Subcutaneous abdominal adipose tissue (tissue), 5 donors: ENCODE measurements around the gene WFIKKN2.
A peak's percentile ranks its signal among the peaks of the same experiment; 100 is the strongest.

Source experiments
- H3K27ac ChIP-seq: one replicate; pipeline ENCODE4 v1.7.0; 2013; ENCODE audit warnings: low read depth, mild to moderate bottlenecking, inconsistent platforms, low read length, moderate library complexity
- H3K27me3 ChIP-seq, 5 donors: one replicate each; pipeline ENCODE4 v1.7.0; 2013; ENCODE audit warnings: low read length in 5 of 5, inconsistent platforms in 1 of 5; ENCODE audit not compliant: control insufficient read depth in 5 of 5, insufficient read depth in 4 of 5
- H3K36me3 ChIP-seq, 5 donors: one replicate each; pipeline ENCODE4 v1.7.0; 2013; ENCODE audit warnings: low read length in 5 of 5; ENCODE audit not compliant: control insufficient read depth in 5 of 5, insufficient read depth in 5 of 5
- H3K4me1 ChIP-seq, 5 donors: one replicate each; pipeline ENCODE4 v1.7.0; 2013; ENCODE audit warnings: low read length in 5 of 5, mild to moderate bottlenecking in 3 of 5, moderate library complexity in 1 of 5; ENCODE audit not compliant: control insufficient read depth in 5 of 5, insufficient read depth in 5 of 5
- H3K4me3 ChIP-seq, 5 donors: one replicate each; pipeline ENCODE4 v1.7.0; 2013; ENCODE audit warnings: low read length in 5 of 5, low read depth in 1 of 5
- H3K9ac ChIP-seq, 5 donors: one replicate each; pipeline ENCODE4 v1.7.0; 2013; ENCODE audit warnings: low read length in 5 of 5, mild to moderate bottlenecking in 4 of 5, moderate library complexity in 3 of 5
- H3K9me3 ChIP-seq, 5 donors: one replicate each; pipeline ENCODE4 v1.7.0; 2013; ENCODE audit warnings: low read length in 5 of 5; ENCODE audit not compliant: control insufficient read depth in 5 of 5
- donor health status: healthy.
- donor health status: healthy.
- donor health status: healthy.
- donor health status: healthy.
- donor health status: healthy.

The WFIKKN2 gene, protein sequence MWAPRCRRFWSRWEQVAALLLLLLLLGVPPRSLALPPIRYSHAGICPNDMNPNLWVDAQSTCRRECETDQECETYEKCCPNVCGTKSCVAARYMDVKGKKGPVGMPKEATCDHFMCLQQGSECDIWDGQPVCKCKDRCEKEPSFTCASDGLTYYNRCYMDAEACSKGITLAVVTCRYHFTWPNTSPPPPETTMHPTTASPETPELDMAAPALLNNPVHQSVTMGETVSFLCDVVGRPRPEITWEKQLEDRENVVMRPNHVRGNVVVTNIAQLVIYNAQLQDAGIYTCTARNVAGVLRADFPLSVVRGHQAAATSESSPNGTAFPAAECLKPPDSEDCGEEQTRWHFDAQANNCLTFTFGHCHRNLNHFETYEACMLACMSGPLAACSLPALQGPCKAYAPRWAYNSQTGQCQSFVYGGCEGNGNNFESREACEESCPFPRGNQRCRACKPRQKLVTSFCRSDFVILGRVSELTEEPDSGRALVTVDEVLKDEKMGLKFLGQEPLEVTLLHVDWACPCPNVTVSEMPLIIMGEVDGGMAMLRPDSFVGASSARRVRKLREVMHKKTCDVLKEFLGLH

DNA sequence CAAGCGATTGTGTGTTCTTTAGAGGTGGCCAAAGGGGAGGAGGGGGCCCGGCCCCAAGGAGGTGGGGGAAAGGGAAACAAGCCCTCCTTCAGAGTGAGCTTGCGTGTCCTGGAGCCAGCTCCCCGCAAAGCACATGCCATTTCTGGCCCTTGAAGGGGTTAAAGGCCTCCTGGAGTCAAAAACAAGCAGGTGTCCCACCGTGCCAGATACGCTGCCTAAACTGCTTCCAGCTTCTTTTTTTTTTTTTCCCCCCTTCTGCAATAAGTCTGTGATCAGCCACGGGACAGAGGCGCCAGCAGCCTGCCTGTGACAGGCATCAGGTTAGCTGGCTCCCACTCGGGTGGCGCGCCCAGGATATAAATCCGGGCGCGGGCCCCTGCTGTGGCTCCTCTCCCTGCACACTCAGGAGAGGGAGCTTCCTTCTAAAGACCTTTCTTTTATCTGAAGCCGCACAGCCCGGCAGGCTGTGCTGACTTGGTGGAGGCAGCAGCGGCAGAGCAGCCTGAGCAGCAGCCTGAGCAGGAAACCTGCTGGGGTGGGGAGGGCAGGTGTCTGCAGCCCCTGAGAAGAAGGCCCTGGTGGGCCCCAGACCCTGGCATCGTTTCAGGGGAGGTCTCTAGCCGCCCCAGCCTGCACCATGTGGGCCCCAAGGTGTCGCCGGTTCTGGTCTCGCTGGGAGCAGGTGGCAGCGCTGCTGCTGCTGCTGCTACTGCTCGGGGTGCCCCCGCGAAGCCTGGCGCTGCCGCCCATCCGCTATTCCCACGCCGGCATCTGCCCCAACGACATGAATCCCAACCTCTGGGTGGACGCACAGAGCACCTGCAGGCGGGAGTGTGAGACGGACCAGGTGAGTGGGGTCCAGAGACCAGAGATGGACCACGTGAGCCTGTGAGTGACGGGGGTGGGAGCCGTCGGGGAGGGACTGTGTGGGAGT lies at the start of gene WFIKKN2:
TSS of gene WFIKKN2 (plus strand) at position 286 of the 934 bp plus-strand sequence. CDS start at position 638, 352 bp downstream.
- peak within 1 kb of the TSS in 3 of 5 donors; percentile 9 to 67 (median 48) for H3K9ac ChIP-seq
- no peaks in the 10 kb centered on the region for H3K36me3 ChIP-seq

DNA sequence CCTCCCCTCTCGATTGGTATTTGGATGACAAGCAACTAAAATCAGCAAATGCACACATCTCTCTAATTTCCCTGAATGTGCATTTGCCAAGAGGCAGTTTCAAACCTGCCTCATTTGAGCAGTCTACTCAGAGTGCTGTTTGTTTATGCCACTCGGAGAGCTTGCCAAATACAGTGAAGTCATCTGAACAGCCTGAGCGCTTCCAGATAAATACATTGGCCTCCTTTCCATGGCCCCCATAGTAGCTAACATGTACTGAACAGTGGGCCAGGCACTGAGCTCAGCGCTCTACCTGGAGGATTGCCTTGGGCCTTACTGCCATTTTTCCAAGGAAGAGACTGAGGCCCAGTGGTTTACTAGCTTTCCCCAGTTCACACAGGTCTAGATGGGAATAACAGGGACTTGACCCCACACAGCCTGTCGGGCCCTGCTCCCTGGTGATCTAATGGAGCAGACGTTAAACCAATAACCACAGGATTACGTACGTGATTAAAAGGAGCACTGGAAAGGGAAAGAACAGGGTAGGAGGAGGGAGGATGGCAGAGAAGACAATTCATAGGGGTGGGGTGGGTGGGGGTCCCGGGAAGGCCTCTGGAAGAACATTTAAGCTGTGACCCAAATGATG lies 49.3 kb upstream of the WFIKKN2 start:
- H3K27ac ChIP-seq = no peak overlapping the region
- no peaks in the 10 kb centered on the region for H3K27me3 ChIP-seq
- H3K4me1 ChIP-seq = peaks cover 4 to 15% (median 8%) of the 10 kb centered on the region in 5 donors
- H3K4me3 ChIP-seq = no peak overlapping the region
- H3K9ac ChIP-seq = no peak overlapping the region
- no peaks in the 10 kb centered on the region for H3K9me3 ChIP-seq
- no peaks in the 10 kb centered on the region for H3K36me3 ChIP-seq

More for the DNA sequence above, at the start of gene WFIKKN2:
- Histone ChIP-seq H3K9me3 (no peaks in the 10 kb centered on the region), H3K27me3 (peaks cover 0 to 17% (median 4%) of the 10 kb centered on the region in 5 donors), H3K27ac (no peak within 1 kb of the TSS), H3K4me3 (peak within 1 kb of the TSS; percentile 45 to 75 (median 57)), H3K4me1 (peaks cover 2 to 13% (median 13%) of the 10 kb centered on the region in 5 donors)

- Histone ChIP-seq H3K9ac (no peak overlapping the region), H3K36me3 (no peaks in the 10 kb centered on the region), H3K27ac (no peak overlapping the region)
Measured at GRCh38 chr17:50787106-50787505, 48.3 kb upstream of the WFIKKN2 start.

DNA sequence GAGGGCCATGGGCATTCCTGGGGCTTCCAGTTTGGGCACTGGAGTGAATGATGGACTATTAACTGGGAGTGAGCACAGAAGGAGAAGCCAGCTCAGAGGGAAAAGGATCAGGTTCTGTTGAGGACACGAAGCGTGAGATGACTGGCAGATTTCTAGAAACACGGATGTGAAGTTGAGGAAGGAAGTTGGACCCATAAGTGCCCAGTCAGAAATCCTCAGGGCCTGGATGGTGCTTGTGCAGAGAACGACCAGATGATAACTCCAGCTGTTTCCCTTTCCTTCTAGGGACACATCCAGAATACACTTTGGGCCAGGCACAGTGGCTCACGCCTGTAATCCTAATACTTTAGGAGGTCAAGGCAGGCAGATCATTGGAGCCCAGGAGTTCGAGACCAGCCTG lies 44.8 kb upstream of the WFIKKN2 start:
- Histone ChIP-seq H3K36me3 (no peaks in the 10 kb centered on the region), H3K27me3 (no peaks in the 10 kb centered on the region), H3K4me3 (no peak overlapping the region)

More at GRCh38 chr17:50787106-50787505, 48.3 kb upstream of the WFIKKN2 start:
- Histone ChIP-seq H3K9me3 (no peaks in the 10 kb centered on the region), H3K4me3 (no peak overlapping the region), H3K27me3 (no peaks in the 10 kb centered on the region), H3K4me1 (peaks cover 0 to 13% (median 5%) of the 10 kb centered on the region in 5 donors)

GRCh38 chr17:50792132-50792531 lies 43.3 kb upstream of the WFIKKN2 start:
- no peak overlapping the region for H3K4me3 ChIP-seq
- H3K27ac ChIP-seq = no peak overlapping the region
- H3K4me1 ChIP-seq = peaks cover under 1 to 15% (median 5%) of the 10 kb centered on the region in 5 donors
- H3K9ac ChIP-seq = peak overlapping the region in 1 of 5 donors; percentile 2
- H3K27me3 ChIP-seq = no peaks in the 10 kb centered on the region
- no peaks in the 10 kb centered on the region for H3K36me3 ChIP-seq
- no peaks in the 10 kb centered on the region for H3K9me3 ChIP-seq

More for the DNA sequence above, 44.8 kb upstream of the WFIKKN2 start:
- Histone ChIP-seq H3K4me1 (peaks cover 0 to 13% (median 5%) of the 10 kb centered on the region in 5 donors), H3K27ac (no peak overlapping the region), H3K9me3 (no peaks in the 10 kb centered on the region), H3K9ac (no peak overlapping the region)

GRCh38 chr17:50793007-50793406 lies 42.4 kb upstream of the WFIKKN2 start:
- Histone ChIP-seq H3K4me1 (peaks cover 3 to 19% (median 5%) of the 10 kb centered on the region in 5 donors), H3K27ac (no peak overlapping the region), H3K36me3 (no peaks in the 10 kb centered on the region), H3K27me3 (no peaks in the 10 kb centered on the region), H3K9me3 (no peaks in the 10 kb centered on the region), H3K4me3 (no peak overlapping the region), H3K9ac (no peak overlapping the region)

DNA sequence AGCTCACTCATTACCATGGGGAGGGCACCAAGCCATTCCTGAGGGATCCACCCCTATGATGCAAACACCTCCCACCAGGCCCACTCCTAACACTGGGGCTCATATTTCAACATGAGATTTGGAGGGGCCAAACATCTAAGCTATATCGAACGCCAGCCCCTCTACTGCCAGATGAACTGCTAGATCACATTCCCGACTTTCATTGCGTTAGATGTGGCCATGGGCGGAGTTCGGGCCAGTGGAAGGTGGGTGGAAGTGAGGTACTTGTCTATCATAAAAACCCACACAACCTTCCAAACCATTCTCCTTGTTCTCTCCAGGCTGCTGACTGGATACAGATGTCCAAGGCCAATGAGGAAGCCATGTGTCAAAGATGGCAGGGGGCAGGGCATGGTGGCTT lies 41.0 kb upstream of the WFIKKN2 start:
- Histone ChIP-seq H3K36me3 (no peaks in the 10 kb centered on the region), H3K27me3 (no peaks in the 10 kb centered on the region), H3K4me1 (peaks cover 3 to 19% (median 5%) of the 10 kb centered on the region in 5 donors), H3K9ac (no peak overlapping the region), H3K4me3 (no peak overlapping the region), H3K9me3 (no peaks in the 10 kb centered on the region), H3K27ac (no peak overlapping the region)

DNA sequence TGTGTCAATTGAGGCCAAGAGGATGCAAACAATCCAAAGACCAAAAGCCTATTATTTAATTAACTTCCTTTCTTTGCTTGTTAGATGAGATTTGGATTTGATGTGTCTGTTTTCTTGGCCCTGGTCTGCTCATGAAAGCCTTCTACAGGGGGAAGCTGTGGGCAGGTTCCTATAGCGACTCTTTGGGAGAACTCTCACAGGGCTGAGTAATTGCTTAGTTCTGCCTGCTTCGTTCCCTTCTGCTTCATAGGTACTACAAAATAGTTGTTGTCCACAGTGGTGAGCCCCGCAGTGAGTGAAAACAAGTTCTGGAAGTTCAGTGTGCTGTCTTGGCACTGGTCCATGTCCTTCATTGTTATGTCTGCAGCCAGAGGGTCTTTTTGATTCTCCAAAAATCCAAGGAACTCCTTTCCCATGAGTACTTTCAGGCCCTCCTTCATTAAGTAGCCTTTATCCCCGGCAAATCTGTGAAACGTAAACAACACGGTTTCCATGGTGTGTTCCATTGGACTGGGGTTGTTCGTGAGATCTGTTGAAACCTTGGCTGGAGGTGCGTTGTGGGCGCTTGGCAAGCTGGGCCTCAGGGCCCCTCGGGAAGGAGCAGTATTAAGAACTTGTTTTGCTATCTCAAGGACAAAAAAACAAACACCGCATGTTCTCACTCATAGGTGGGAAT lies 38.1 kb upstream of the WFIKKN2 start:
- H3K4me1 ChIP-seq = peaks cover 0 to 6% (median 5%) of the 10 kb centered on the region in 5 donors
- no peak overlapping the region for H3K4me3 ChIP-seq
- H3K27me3 ChIP-seq = peaks cover 0 to 2% (median 0%) of the 10 kb centered on the region in 5 donors
- no peak overlapping the region for H3K27ac ChIP-seq
- no peak overlapping the region for H3K9ac ChIP-seq
- no peaks in the 10 kb centered on the region for H3K36me3 ChIP-seq
- H3K9me3 ChIP-seq = no peaks in the 10 kb centered on the region
